WTC11 (cell line): Measurements from ENCODE around the gene TTLL11. TPM values are rescaled to one million over a fixed set of nuclear protein-coding genes. Genes with fewer than 3 reads are reported as not detected.

Experiments used
- ATAC-seq: fragments of 200-7000 bp; cut with Tn5 transposase; 2 replicates; pipeline ENCODE4 v1.10.0; 2021; ENCODE audit warnings: mild to moderate bottlenecking, moderate library complexity
- CTCF ChIA-PET: fragments of 300-600 bp; sonication (Branson Sonifier 250); formaldehyde crosslinking; loops from one replicate; lab custom pipeline; 2021; ENCODE audit warnings: antibody characterized with exemption; lab: Charles Lee
- POLR2A ChIA-PET: fragments of 350-600 bp; sonication (Branson Sonifier 250); formaldehyde crosslinking; loops from one replicate; lab custom pipeline; 2021; ENCODE audit warnings: antibody characterized with exemption; lab: Charles Lee
- DNase-seq: peaks from one replicate; pipeline ENCODE4 v3.0.0; 2021; ENCODE audit warnings: low spot score
- H3K27ac Mint-ChIP-seq: 2 replicates; pipeline ENCODE4 v1.8.0; 2021; ENCODE audit warnings: mixed read lengths
- H3K27me3 Mint-ChIP-seq: 2 replicates; pipeline ENCODE4 v1.8.0; 2021; ENCODE audit warnings: low read depth, mild to moderate bottlenecking, moderate library complexity, mixed read lengths
- H3K36me3 Mint-ChIP-seq: 2 replicates; pipeline ENCODE4 v1.8.0; 2021; ENCODE audit warnings: mixed read lengths
- H3K4me1 Mint-ChIP-seq: 2 replicates; pipeline ENCODE4 v1.8.0; 2022; ENCODE audit warnings: mixed read lengths
- H3K4me3 Mint-ChIP-seq: 2 replicates; pipeline ENCODE4 v1.8.0; 2021; ENCODE audit warnings: mild to moderate bottlenecking, moderate library complexity, mixed read lengths
- H3K9me3 Mint-ChIP-seq: 2 replicates; pipeline ENCODE4 v1.8.0; 2021; ENCODE audit warnings: mixed read lengths
- ELF4 ChIP-seq: sonication (generic); formaldehyde crosslinking; IDR thresholded peaks from 2 replicates; pipeline ENCODE4 v1.8.1; 2022; ENCODE audit warnings: low read depth, mild to moderate bottlenecking, moderate library complexity, missing genetic modification reagents
- GRHL2 ChIP-seq: fragments of 250-450 bp; sonication (Bioruptor Pico); IDR thresholded peaks from 2 replicates; pipeline ENCODE4 v1.8.0; 2022; ENCODE audit warnings: mild to moderate bottlenecking, moderate library complexity; ENCODE audit not compliant: insufficient replicate concordance, severe bottlenecking
- IRF2 ChIP-seq: sonication (generic); formaldehyde crosslinking; IDR thresholded peaks from 2 replicates; pipeline ENCODE4 v1.8.0; 2022; ENCODE audit warnings: low read depth, missing genetic modification reagents, borderline replicate concordance
- JAZF1 ChIP-seq: fragments of 250-450 bp; sonication (Bioruptor Pico); IDR thresholded peaks from 2 replicates; pipeline ENCODE4 v1.9.0; 2021; ENCODE audit warnings: moderate library complexity, mild to moderate bottlenecking, inconsistent platforms
- NFYB ChIP-seq: sonication (generic); formaldehyde crosslinking; conservative IDR thresholded peaks from 2 replicates; pipeline ENCODE4 v1.8.0; 2022; ENCODE audit warnings: low read depth, missing genetic modification reagents
- NR3C1 ChIP-seq: sonication (generic); formaldehyde crosslinking; conservative IDR thresholded peaks from 2 replicates; pipeline ENCODE4 v1.8.1; 2023; ENCODE audit warnings: low read depth, mild to moderate bottlenecking, missing genetic modification reagents
- OVOL2 ChIP-seq: fragments of 250-450 bp; sonication (Bioruptor Pico); IDR thresholded peaks from 2 replicates; pipeline ENCODE4 v1.9.0; 2021; ENCODE audit warnings: mild to moderate bottlenecking, borderline replicate concordance
- RELA ChIP-seq: sonication (generic); formaldehyde crosslinking; IDR thresholded peaks from 2 replicates; pipeline ENCODE4 v1.8.1; 2022; ENCODE audit warnings: missing genetic modification reagents, mild to moderate bottlenecking, borderline replicate concordance
- TCF7 ChIP-seq: sonication (generic); formaldehyde crosslinking; IDR thresholded peaks from 2 replicates; pipeline ENCODE4 v1.8.0; 2022; ENCODE audit warnings: mild to moderate bottlenecking, low read depth, missing genetic modification reagents, moderate library complexity
- ZNF121 ChIP-seq: sonication (generic); formaldehyde crosslinking; IDR thresholded peaks from 2 replicates; pipeline ENCODE4 v1.8.0; 2023; ENCODE audit warnings: missing genetic modification reagents
- ZNF138 ChIP-seq: sonication (generic); formaldehyde crosslinking; conservative IDR thresholded peaks from 2 replicates; pipeline ENCODE4 v1.8.1; 2022; ENCODE audit warnings: mild to moderate bottlenecking, moderate library complexity, missing genetic modification reagents
- ZNF263 ChIP-seq: sonication (generic); formaldehyde crosslinking; IDR thresholded peaks from 2 replicates; pipeline ENCODE4 v1.8.1; 2022; ENCODE audit warnings: low read depth, mild to moderate bottlenecking, moderate library complexity, missing genetic modification reagents
- total RNA-seq: library from RNA; stranded (reverse); gene quantifications from 3 replicates; pipeline ENCODE4 v1.2.3, GENCODE V29; 2021
- TF ChIP-seq, protein P1 (sequence below): sonication (generic); formaldehyde crosslinking; IDR thresholded peaks from 2 replicates; pipeline ENCODE4 v1.8.0; 2022; ENCODE audit warnings: mild to moderate bottlenecking, missing genetic modification reagents
- TF ChIP-seq, protein P2 (sequence below): fragments of 200-600 bp; IDR thresholded peaks from 2 replicates; pipeline ENCODE4 v1.8.0; 2022; ENCODE audit warnings: antibody characterized with exemption
- TF ChIP-seq, protein P3 (sequence below): sonication (generic); formaldehyde crosslinking; IDR thresholded peaks from 2 replicates; pipeline ENCODE4 v1.8.0; 2022; ENCODE audit warnings: mild to moderate bottlenecking, missing genetic modification reagents
- TF ChIP-seq, protein P4 (sequence below): fragments of 250-450 bp; sonication (Bioruptor Pico); IDR thresholded peaks from 2 replicates; pipeline ENCODE4 v1.8.0; 2021; ENCODE audit warnings: mild to moderate bottlenecking
- TF ChIP-seq, protein P5 (sequence below): sonication (generic); formaldehyde crosslinking; IDR thresholded peaks from 2 replicates; pipeline ENCODE4 v1.8.1; 2023; ENCODE audit warnings: mild to moderate bottlenecking, missing genetic modification reagents
- TF ChIP-seq, protein P6 (sequence below): sonication (generic); formaldehyde crosslinking; IDR thresholded peaks from 2 replicates; pipeline ENCODE4 v1.8.1; 2022; ENCODE audit warnings: missing genetic modification reagents, borderline replicate concordance
- TF ChIP-seq, protein P7 (sequence below): sonication (generic); formaldehyde crosslinking; IDR thresholded peaks from 2 replicates; pipeline ENCODE4 v1.8.1; 2022; ENCODE audit warnings: mild to moderate bottlenecking, missing genetic modification reagents, moderate library complexity, borderline replicate concordance

Gene TTLL11
- total RNA-seq, 1 experiment from 2014 or later = 1.1 TPM

DNA sequence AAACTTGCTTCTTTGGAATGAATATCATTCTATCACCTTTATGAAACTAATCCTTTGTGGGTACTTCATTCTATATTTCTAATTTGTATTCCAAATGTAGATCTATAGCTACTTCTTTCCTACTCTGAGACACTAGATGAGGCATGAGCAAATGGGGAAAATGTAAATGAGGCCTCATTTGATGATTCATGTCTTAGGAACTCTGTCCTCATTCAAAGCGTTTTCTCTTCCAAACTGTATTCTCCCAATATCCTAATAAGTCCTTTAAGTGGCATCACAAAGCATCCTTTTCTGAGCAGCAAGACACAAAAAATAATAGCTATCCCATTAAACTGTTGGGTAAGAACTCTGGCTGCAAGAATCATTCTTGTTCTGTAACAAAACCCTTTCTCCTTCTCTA lies 56.1 kb downstream of the TTLL11 start:
- Mint-ChIP-seq H3K36me3 (no peaks in the 10 kb centered on the region), H3K4me3 (no peak overlapping the region), H3K27ac (no peak overlapping the region), H3K9me3 (no peaks in the 10 kb centered on the region), H3K27me3 (no peaks in the 10 kb centered on the region), H3K4me1 (peaks cover 30% of the 10 kb centered on the region)
- ChIA-PET CTCF (no interaction called here), POLR2A (no interaction called here)
- no peak for DNase-seq
- ATAC-seq = no peak
- no peak for TF ChIP-seq IRF2 (CRISPR knock-in tag)
- TF ChIP-seq, protein P1, sequence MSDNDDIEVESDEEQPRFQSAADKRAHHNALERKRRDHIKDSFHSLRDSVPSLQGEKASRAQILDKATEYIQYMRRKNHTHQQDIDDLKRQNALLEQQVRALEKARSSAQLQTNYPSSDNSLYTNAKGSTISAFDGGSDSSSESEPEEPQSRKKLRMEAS (CRISPR knock-in tag) = no peak
- TF ChIP-seq, protein P2, sequence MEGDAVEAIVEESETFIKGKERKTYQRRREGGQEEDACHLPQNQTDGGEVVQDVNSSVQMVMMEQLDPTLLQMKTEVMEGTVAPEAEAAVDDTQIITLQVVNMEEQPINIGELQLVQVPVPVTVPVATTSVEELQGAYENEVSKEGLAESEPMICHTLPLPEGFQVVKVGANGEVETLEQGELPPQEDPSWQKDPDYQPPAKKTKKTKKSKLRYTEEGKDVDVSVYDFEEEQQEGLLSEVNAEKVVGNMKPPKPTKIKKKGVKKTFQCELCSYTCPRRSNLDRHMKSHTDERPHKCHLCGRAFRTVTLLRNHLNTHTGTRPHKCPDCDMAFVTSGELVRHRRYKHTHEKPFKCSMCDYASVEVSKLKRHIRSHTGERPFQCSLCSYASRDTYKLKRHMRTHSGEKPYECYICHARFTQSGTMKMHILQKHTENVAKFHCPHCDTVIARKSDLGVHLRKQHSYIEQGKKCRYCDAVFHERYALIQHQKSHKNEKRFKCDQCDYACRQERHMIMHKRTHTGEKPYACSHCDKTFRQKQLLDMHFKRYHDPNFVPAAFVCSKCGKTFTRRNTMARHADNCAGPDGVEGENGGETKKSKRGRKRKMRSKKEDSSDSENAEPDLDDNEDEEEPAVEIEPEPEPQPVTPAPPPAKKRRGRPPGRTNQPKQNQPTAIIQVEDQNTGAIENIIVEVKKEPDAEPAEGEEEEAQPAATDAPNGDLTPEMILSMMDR = no peak
- no peak for TF ChIP-seq GRHL2 (CRISPR knock-in tag)
- TF ChIP-seq, protein P3, sequence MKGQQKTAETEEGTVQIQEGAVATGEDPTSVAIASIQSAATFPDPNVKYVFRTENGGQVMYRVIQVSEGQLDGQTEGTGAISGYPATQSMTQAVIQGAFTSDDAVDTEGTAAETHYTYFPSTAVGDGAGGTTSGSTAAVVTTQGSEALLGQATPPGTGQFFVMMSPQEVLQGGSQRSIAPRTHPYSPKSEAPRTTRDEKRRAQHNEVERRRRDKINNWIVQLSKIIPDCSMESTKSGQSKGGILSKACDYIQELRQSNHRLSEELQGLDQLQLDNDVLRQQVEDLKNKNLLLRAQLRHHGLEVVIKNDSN (CRISPR knock-in tag) = no peak
- no peak for TF ChIP-seq ZNF138
- TF ChIP-seq JAZF1 (CRISPR knock-in tag) = no peak
- no peak for TF ChIP-seq OVOL2 (CRISPR knock-in tag)
- TF ChIP-seq ZNF121 (CRISPR knock-in tag) = no peak
- TF ChIP-seq, protein P4, sequence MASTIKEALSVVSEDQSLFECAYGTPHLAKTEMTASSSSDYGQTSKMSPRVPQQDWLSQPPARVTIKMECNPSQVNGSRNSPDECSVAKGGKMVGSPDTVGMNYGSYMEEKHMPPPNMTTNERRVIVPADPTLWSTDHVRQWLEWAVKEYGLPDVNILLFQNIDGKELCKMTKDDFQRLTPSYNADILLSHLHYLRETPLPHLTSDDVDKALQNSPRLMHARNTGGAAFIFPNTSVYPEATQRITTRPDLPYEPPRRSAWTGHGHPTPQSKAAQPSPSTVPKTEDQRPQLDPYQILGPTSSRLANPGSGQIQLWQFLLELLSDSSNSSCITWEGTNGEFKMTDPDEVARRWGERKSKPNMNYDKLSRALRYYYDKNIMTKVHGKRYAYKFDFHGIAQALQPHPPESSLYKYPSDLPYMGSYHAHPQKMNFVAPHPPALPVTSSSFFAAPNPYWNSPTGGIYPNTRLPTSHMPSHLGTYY (CRISPR knock-in tag) = no peak
- TF ChIP-seq, protein P5, sequence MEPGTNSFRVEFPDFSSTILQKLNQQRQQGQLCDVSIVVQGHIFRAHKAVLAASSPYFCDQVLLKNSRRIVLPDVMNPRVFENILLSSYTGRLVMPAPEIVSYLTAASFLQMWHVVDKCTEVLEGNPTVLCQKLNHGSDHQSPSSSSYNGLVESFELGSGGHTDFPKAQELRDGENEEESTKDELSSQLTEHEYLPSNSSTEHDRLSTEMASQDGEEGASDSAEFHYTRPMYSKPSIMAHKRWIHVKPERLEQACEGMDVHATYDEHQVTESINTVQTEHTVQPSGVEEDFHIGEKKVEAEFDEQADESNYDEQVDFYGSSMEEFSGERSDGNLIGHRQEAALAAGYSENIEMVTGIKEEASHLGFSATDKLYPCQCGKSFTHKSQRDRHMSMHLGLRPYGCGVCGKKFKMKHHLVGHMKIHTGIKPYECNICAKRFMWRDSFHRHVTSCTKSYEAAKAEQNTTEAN (CRISPR knock-in tag) = no peak
- no peak for TF ChIP-seq TCF7
- TF ChIP-seq RELA (CRISPR knock-in tag) = no peak
- TF ChIP-seq, protein P6, sequence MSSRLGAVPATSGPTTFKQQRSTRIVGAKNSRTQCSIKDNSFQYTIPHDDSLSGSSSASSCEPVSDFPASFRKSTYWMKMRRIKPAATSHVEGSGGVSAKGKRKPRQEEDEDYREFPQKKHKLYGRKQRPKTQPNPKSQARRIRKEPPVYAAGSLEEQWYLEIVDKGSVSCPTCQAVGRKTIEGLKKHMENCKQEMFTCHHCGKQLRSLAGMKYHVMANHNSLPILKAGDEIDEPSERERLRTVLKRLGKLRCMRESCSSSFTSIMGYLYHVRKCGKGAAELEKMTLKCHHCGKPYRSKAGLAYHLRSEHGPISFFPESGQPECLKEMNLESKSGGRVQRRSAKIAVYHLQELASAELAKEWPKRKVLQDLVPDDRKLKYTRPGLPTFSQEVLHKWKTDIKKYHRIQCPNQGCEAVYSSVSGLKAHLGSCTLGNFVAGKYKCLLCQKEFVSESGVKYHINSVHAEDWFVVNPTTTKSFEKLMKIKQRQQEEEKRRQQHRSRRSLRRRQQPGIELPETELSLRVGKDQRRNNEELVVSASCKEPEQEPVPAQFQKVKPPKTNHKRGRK (CRISPR knock-in tag) = no peak
- TF ChIP-seq ZNF263 (CRISPR knock-in tag) = no peak
- TF ChIP-seq NFYB (CRISPR knock-in tag) = no peak
- no peak for TF ChIP-seq ELF4 (CRISPR knock-in tag)

DNA sequence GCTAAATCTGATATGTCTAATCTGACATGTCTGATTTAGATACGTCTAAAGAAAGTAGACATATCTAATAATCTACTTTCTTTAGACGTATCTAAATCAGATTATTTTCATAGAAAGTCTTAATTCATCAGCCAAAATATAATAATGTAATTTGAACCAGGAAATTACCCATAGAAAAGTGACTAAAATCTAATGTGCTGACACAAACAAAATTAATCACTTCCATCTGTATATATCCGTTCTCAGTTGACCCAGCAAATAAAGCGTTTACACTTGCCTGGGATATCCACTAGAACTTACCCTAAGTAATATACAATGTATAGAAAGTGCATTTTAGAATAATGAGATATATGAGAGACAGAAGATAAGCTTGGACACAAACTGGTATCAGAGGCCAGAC lies 56.7 kb downstream of the TTLL11 start:
- Mint-ChIP-seq H3K9me3 (no peaks in the 10 kb centered on the region), H3K27me3 (no peaks in the 10 kb centered on the region), H3K36me3 (no peaks in the 10 kb centered on the region), H3K4me1 (peaks cover 31% of the 10 kb centered on the region), H3K27ac (no peak overlapping the region), H3K4me3 (no peak overlapping the region)
- no peak for DNase-seq
- no peak for TF ChIP-seq NR3C1 (CRISPR knock-in tag)
- TF ChIP-seq, protein P7, sequence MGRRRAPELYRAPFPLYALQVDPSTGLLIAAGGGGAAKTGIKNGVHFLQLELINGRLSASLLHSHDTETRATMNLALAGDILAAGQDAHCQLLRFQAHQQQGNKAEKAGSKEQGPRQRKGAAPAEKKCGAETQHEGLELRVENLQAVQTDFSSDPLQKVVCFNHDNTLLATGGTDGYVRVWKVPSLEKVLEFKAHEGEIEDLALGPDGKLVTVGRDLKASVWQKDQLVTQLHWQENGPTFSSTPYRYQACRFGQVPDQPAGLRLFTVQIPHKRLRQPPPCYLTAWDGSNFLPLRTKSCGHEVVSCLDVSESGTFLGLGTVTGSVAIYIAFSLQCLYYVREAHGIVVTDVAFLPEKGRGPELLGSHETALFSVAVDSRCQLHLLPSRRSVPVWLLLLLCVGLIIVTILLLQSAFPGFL (CRISPR knock-in tag) = no peak
- no peak for ATAC-seq
- ChIA-PET CTCF (no interaction called here), POLR2A (no interaction called here)
